Measurements from ENCODE around the gene NUDCD3. TPM values are rescaled to one million over a fixed set of nuclear protein-coding genes. Genes with fewer than 3 reads are reported as not detected.

NUDCD3 gene
- total RNA-seq, 1 experiment from 2014 or later = 71.9 TPM

DNA sequence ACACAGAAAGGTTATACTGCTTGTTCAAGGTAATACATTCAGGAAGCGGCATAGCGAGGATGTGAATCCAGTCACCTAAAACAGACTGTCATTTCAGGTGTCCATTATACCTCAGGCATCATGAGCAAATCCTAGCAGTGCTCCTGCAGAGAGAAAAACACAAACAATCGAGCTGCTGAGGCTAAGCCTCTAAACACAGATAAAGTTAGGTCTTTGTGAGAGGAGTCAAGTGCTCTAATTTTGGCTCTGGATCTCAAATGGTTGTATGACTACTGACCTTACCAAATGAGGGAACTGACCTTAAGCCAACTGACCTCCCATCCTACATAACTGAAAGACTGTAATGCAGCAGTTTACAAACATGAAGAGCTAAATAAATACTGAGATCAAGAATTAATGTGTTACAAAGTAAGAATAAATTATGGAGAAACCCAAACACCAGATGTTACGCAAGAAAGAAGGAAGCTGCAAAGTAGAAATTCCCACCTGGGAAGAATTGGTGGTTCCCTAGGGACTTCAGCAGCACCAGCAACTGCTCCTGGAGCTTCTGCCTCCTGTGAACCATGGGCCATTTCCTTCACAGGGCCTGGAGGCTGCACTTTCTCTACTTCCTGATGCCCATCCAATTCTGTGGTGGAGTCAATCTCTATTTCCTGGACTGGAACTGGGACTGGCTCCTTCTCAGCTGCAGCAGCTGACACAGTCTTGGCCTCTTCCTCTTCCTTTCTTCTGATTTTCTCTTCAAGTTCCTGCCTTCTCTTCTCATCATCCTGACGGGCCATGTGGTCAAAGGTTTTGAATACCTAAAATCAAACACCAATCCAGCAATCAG is 5.8 kb downstream of the NUDCD3 start:
- H3K9me3 ChIP-seq (ENCODE audit: control insufficient read depth, low read depth, low read length) = no peaks in the 10 kb centered on the region
- H2BK5ac ChIP-seq (ENCODE audit: insufficient read length, low read length) = no peak overlapping the region
- H2AFZ ChIP-seq (ENCODE audit: low read length) = no peak overlapping the region
- no peaks in the 10 kb centered on the region for H4K20me1 ChIP-seq (ENCODE audit: control insufficient read depth, insufficient read depth, insufficient read length)
- no peak overlapping the region for H2BK15ac ChIP-seq (ENCODE audit: low read depth, low read length)
- Mint-ChIP-seq H3K27ac (no peak overlapping the region), H3K4me3 (no peak overlapping the region), H3K27me3 (ENCODE audit: low read depth) (no peaks in the 10 kb centered on the region), H3K9me3 (no peaks in the 10 kb centered on the region), H3K4me1 (peaks cover 14 to 18% of the 10 kb centered on the region in 2 experiments), H3K36me3 (ENCODE audit: insufficient read depth in 1 of 3, low read depth in 3 of 3) (peaks cover 32 to 59% (median 52%) of the 10 kb centered on the region in 3 experiments)
- no peaks in the 10 kb centered on the region for H3K27me3 ChIP-seq (ENCODE audit: insufficient read depth, low read length)
- H4K5ac ChIP-seq (ENCODE audit: insufficient read length, low read depth, low read length) = no peak overlapping the region
- H3K79me2 ChIP-seq (ENCODE audit: insufficient read depth, low read length) = peaks cover 17% of the 10 kb centered on the region; the same call in 1 of the 2 replicates
- H3K9ac ChIP-seq (ENCODE audit: extremely low read depth, insufficient read length, low read length) = no peak overlapping the region
- H3K23ac ChIP-seq (ENCODE audit: insufficient read length, low read depth, low read length) = no peak overlapping the region
- H3K18ac ChIP-seq (ENCODE audit: insufficient read length, low read depth, low read length) = no peak overlapping the region
- no peak for DNase-seq
- H2AK5ac ChIP-seq (ENCODE audit: insufficient read length, low read length) = no peak overlapping the region
- no peaks in the 10 kb centered on the region for H3K23me2 ChIP-seq (ENCODE audit: insufficient read length, low read depth, low read length, poor library complexity, severe bottlenecking)
- H3K27ac ChIP-seq (ENCODE audit: insufficient read length, low read depth, low read length) = no peak overlapping the region
- H4K8ac ChIP-seq (replicated peaks; ENCODE audit: insufficient read length, low read depth, low read length) = no peak overlapping the region
- H4K91ac ChIP-seq (ENCODE audit: insufficient read length, low read depth, low read length) = no peak overlapping the region
- no CpG with 5 or more reads among the region's 5 CpGs for WGBS (ENCODE audit: extremely low coverage, insufficient read length, low lambda C conversion rate)
- no peak overlapping the region for H3K14ac ChIP-seq (ENCODE audit: insufficient read depth, low read length)
- no peak overlapping the region for H3K4ac ChIP-seq (ENCODE audit: low read depth, low read length)
- peaks cover 9% of the 10 kb centered on the region for H3K79me1 ChIP-seq (ENCODE audit: insufficient read depth, low read depth, low read length, poor library complexity, severe bottlenecking)
- no peak overlapping the region for H2BK12ac ChIP-seq (ENCODE audit: insufficient read length, low read depth, low read length)
- no peak overlapping the region for H3T11ph ChIP-seq (ENCODE audit: low read length)
- no peak overlapping the region for H2BK20ac ChIP-seq (ENCODE audit: low read depth, low read length, poor library complexity, severe bottlenecking)
- peaks cover 3% of the 10 kb centered on the region; the same call in 1 of the 2 replicates for H3K4me1 ChIP-seq (ENCODE audit: insufficient read depth, low read length)
- H3K56ac ChIP-seq (ENCODE audit: insufficient read length, low read depth, low read length) = no peak overlapping the region
- no peak overlapping the region for H3K4me2 ChIP-seq (ENCODE audit: insufficient read depth, insufficient read length, low read length)
- TF ChIP-seq, protein P1, sequence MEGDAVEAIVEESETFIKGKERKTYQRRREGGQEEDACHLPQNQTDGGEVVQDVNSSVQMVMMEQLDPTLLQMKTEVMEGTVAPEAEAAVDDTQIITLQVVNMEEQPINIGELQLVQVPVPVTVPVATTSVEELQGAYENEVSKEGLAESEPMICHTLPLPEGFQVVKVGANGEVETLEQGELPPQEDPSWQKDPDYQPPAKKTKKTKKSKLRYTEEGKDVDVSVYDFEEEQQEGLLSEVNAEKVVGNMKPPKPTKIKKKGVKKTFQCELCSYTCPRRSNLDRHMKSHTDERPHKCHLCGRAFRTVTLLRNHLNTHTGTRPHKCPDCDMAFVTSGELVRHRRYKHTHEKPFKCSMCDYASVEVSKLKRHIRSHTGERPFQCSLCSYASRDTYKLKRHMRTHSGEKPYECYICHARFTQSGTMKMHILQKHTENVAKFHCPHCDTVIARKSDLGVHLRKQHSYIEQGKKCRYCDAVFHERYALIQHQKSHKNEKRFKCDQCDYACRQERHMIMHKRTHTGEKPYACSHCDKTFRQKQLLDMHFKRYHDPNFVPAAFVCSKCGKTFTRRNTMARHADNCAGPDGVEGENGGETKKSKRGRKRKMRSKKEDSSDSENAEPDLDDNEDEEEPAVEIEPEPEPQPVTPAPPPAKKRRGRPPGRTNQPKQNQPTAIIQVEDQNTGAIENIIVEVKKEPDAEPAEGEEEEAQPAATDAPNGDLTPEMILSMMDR (conservative IDR thresholded peaks at IDR 0.05) = no peak
- H2BK120ac ChIP-seq (ENCODE audit: low read depth, low read length, poor library complexity, severe bottlenecking) = no peak overlapping the region

Measured in H9 (cell line).